OCI-LY1 (cell line): ENCODE measurements around the gene GSK3A.

Source experiments
- EZH2 ChIP-seq: fragments of 200-600 bp; sonication (generic), shearing (Covaris generic); IDR thresholded peaks from 2 replicates; pipeline ENCODE4 v1.8.0; 2017; ENCODE audit warnings: borderline replicate concordance, mixed run types, mild to moderate bottlenecking, antibody characterized with exemption, low read length, moderate library complexity, mixed read lengths
- TF ChIP-seq, protein P1 (sequence below): fragments of 200-600 bp; sonication (generic), shearing (Covaris generic); IDR thresholded peaks from 2 replicates; pipeline ENCODE4 v1.5.1; 2017; ENCODE audit warnings: mild to moderate bottlenecking, antibody characterized with exemption, low read length, moderate library complexity, mixed read lengths

DNA sequence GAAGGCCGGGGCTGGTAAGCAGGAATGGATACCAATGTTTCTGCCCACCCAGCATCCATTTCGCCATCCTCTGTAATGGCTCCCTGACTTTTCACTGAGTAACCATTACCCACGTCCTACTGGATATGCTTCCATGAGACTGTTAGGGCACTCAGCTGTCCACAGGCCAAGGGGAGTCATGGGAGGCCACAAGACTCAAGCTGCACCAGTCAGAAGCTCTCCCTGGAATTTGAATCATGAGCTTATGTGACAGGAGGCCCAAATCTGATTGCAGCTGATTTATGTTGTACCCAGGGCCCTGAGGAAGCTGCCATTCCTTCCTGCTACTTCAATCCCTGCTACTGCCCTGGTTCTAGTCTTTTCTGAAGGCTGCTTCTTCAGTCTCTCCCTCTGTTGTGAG is 53.3 kb downstream of the GSK3A start:
- TF ChIP-seq, protein P1, sequence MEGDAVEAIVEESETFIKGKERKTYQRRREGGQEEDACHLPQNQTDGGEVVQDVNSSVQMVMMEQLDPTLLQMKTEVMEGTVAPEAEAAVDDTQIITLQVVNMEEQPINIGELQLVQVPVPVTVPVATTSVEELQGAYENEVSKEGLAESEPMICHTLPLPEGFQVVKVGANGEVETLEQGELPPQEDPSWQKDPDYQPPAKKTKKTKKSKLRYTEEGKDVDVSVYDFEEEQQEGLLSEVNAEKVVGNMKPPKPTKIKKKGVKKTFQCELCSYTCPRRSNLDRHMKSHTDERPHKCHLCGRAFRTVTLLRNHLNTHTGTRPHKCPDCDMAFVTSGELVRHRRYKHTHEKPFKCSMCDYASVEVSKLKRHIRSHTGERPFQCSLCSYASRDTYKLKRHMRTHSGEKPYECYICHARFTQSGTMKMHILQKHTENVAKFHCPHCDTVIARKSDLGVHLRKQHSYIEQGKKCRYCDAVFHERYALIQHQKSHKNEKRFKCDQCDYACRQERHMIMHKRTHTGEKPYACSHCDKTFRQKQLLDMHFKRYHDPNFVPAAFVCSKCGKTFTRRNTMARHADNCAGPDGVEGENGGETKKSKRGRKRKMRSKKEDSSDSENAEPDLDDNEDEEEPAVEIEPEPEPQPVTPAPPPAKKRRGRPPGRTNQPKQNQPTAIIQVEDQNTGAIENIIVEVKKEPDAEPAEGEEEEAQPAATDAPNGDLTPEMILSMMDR, result no peak
- no peak for TF ChIP-seq EZH2
